ENCODE data around the gene ST6GALNAC5.

Gene ST6GALNAC5

DNA sequence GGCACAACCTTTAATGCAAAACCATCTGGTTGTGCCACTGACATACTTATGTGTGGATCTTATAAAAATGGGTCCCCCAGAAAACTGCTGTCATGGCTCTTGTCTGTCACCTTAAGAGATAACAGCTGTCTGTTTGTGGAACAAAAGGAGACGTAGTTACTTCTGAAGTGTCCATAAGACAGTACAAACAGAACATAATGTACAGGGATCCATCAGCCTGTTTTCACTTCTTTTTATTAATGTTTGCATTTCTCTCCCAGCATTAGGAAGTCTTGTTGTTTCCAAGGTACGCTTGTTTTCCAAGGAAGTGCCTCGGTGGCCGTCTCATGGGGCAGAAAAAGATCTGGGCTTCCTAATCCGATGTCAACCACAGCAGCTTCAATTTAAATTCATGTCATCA lies 11.2 kb upstream of the ST6GALNAC5 start:
- no peak for TF ChIP-seq CEBPB (IDR thresholded peaks at IDR 0.05)
- TF ChIP-seq FOXM1 (IDR thresholded peaks at IDR 0.05; ENCODE audit: borderline replicate concordance, low read depth): no peak
- TF ChIP-seq, protein P1, sequence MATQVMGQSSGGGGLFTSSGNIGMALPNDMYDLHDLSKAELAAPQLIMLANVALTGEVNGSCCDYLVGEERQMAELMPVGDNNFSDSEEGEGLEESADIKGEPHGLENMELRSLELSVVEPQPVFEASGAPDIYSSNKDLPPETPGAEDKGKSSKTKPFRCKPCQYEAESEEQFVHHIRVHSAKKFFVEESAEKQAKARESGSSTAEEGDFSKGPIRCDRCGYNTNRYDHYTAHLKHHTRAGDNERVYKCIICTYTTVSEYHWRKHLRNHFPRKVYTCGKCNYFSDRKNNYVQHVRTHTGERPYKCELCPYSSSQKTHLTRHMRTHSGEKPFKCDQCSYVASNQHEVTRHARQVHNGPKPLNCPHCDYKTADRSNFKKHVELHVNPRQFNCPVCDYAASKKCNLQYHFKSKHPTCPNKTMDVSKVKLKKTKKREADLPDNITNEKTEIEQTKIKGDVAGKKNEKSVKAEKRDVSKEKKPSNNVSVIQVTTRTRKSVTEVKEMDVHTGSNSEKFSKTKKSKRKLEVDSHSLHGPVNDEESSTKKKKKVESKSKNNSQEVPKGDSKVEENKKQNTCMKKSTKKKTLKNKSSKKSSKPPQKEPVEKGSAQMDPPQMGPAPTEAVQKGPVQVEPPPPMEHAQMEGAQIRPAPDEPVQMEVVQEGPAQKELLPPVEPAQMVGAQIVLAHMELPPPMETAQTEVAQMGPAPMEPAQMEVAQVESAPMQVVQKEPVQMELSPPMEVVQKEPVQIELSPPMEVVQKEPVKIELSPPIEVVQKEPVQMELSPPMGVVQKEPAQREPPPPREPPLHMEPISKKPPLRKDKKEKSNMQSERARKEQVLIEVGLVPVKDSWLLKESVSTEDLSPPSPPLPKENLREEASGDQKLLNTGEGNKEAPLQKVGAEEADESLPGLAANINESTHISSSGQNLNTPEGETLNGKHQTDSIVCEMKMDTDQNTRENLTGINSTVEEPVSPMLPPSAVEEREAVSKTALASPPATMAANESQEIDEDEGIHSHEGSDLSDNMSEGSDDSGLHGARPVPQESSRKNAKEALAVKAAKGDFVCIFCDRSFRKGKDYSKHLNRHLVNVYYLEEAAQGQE (IDR thresholded peaks at IDR 0.05; ENCODE audit: low read depth): no peak
- no peak for TF ChIP-seq MAX (IDR thresholded peaks at IDR 0.05)
- no peak for TF ChIP-seq CREB1 (IDR thresholded peaks at IDR 0.05; ENCODE audit: low read depth)
- no peak for TF ChIP-seq TCF12 (IDR thresholded peaks at IDR 0.05; ENCODE audit: low read depth)
- TF ChIP-seq TAF1 (IDR thresholded peaks at IDR 0.05; ENCODE audit: low read depth): no peak
- no peak for TF ChIP-seq YY1 (IDR thresholded peaks at IDR 0.05; ENCODE audit: low read depth)

GRCh38 chr1:76857138-76857537 lies 10.1 kb upstream of the ST6GALNAC5 start:
- TF ChIP-seq TEAD4 (IDR thresholded peaks at IDR 0.05): no peak
- TF ChIP-seq RAD21 (IDR thresholded peaks at IDR 0.05; ENCODE audit: low read depth): no peak
- no peak for TF ChIP-seq ZBTB7A (IDR thresholded peaks at IDR 0.05; ENCODE audit: low read depth)
- TF ChIP-seq, protein P1 (IDR thresholded peaks at IDR 0.05; ENCODE audit: low read depth): no peak
- no peak for TF ChIP-seq FOXM1 (IDR thresholded peaks at IDR 0.05; ENCODE audit: borderline replicate concordance, low read depth)
- TF ChIP-seq CREB1 (IDR thresholded peaks at IDR 0.05; ENCODE audit: low read depth): no peak
- no peak for TF ChIP-seq NFIC (IDR thresholded peaks at IDR 0.05)
- no peak for TF ChIP-seq EP300 (IDR thresholded peaks at IDR 0.05; ENCODE audit: borderline replicate concordance)
- TF ChIP-seq EGR1 (IDR thresholded peaks at IDR 0.05): no peak
- no peak for TF ChIP-seq TCF12 (IDR thresholded peaks at IDR 0.05; ENCODE audit: low read depth)
- TF ChIP-seq TAF1 (IDR thresholded peaks at IDR 0.05; ENCODE audit: low read depth): no peak

DNA sequence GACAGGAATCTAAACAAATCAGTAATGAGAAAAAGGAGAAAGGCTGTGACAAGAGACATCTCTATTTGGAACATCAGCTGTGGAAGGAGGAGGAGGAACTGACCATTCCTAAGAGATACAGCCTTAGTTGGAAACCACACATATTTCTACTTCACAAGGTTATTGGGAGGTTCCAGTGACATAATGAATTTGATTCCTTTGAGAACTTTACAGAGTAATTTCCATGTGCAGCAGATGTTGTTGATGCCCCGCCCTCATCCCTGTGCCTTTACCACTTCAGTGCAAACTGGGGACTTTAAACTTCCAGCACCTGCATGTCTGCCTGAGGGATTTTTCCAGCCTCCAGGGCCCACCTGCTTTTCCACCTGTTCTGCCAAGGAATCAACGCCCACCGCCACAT lies 9.3 kb upstream of the ST6GALNAC5 start:
- TF ChIP-seq RAD21 (IDR thresholded peaks at IDR 0.05; ENCODE audit: low read depth) (no peak), CEBPB (IDR thresholded peaks at IDR 0.05) (no peak), ZBTB7A (IDR thresholded peaks at IDR 0.05; ENCODE audit: low read depth) (no peak), TEAD4 (IDR thresholded peaks at IDR 0.05) (no peak), NFIC (IDR thresholded peaks at IDR 0.05) (no peak), CREB1 (IDR thresholded peaks at IDR 0.05; ENCODE audit: low read depth) (no peak)

GRCh38 chr1:76861149-76861548 lies 6.1 kb upstream of the ST6GALNAC5 start:
- TF ChIP-seq TAF1 (IDR thresholded peaks at IDR 0.05; ENCODE audit: low read depth): no peak
- no peak for TF ChIP-seq ZBTB7A (IDR thresholded peaks at IDR 0.05; ENCODE audit: low read depth)
- TF ChIP-seq CEBPB (IDR thresholded peaks at IDR 0.05): no peak
- no peak for TF ChIP-seq TEAD4 (IDR thresholded peaks at IDR 0.05)
- TF ChIP-seq, protein P1 (IDR thresholded peaks at IDR 0.05; ENCODE audit: low read depth): no peak
- no peak for TF ChIP-seq NFIC (IDR thresholded peaks at IDR 0.05)
- no peak for TF ChIP-seq MAX (IDR thresholded peaks at IDR 0.05)
- TF ChIP-seq YY1 (IDR thresholded peaks at IDR 0.05; ENCODE audit: low read depth): no peak
- no peak for TF ChIP-seq RAD21 (IDR thresholded peaks at IDR 0.05; ENCODE audit: low read depth)
- no peak for TF ChIP-seq CREB1 (IDR thresholded peaks at IDR 0.05; ENCODE audit: low read depth)
- TF ChIP-seq EP300 (IDR thresholded peaks at IDR 0.05; ENCODE audit: borderline replicate concordance): no peak
- TF ChIP-seq USF1 (IDR thresholded peaks at IDR 0.05): no peak
- TF ChIP-seq TCF12 (IDR thresholded peaks at IDR 0.05; ENCODE audit: low read depth): no peak
- TF ChIP-seq EGR1 (IDR thresholded peaks at IDR 0.05): no peak

DNA sequence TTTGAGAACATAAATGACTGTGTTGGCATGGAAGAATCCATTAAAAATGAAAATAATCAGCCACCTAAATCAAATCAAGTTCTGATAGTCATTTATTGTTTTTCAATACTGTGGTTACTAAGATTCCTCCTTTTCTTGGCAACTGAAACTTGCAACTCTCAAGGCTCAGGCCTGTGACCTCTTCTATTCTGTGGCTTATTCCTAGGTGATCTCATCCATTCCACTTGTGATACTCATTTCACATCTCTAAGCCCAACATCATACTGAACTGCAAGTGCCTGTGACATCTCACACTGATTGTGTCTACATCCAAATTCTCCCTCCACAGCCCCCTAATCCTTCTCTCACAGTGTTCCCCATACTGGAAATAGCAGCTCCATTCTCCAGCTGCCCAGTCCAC lies 4.8 kb upstream of the ST6GALNAC5 start:
- TF ChIP-seq EGR1 (IDR thresholded peaks at IDR 0.05): no peak
- no peak for TF ChIP-seq TCF12 (IDR thresholded peaks at IDR 0.05; ENCODE audit: low read depth)
- TF ChIP-seq NFIC (IDR thresholded peaks at IDR 0.05): no peak
- no peak for TF ChIP-seq USF1 (IDR thresholded peaks at IDR 0.05)

Data from Ishikawa (cell line).